Measurements from ENCODE around the gene IRF6.
A peak's percentile ranks its signal among the peaks of the same experiment; 100 is the strongest.

GRCh38 chr1:209747580-209748262 lies 58.2 kb downstream of the IRF6 start:
- TF ChIP-seq EZH2 (IDR thresholded peaks at IDR 0.05; ENCODE audit: borderline replicate concordance, insufficient read depth, low read depth, low read length, poor library complexity, severe bottlenecking) (no peak), CTCF (IDR thresholded peaks at IDR 0.05) (peak; percentile 98)

Measured in B cell (primary cell).